Measurements from ENCODE around the gene CCDC30. TPM values are rescaled to one million over a fixed set of nuclear protein-coding genes. Genes with fewer than 3 reads are reported as not detected.
A peak's percentile ranks its signal among the peaks of the same experiment; 100 is the strongest.

CCDC30 gene
- polyA plus RNA-seq, 3 donors: 0.95 to 1.5 (median 1.2) TPM

DNA sequence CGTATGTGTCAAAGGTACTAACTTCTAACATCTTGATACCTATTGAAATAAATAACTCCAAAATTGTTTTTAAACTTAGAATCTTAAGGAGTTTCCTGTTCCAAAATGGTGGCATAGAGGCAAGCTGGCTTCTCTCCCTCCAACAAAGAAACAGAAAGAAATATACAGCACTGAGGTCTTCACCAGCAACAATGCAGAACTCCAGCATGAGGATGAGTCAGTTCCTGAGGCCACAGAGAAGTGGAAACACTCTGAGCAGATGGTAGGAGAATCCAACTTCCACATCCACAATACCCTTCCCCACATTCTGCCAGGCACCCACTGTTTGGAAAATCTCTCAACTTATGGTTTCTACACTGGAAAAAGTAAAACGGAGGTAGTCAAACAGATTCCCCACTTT is 183.0 kb downstream of the CCDC30 start:
- Mint-ChIP-seq H3K27ac (no peak overlapping the region), H3K36me3 (peaks cover 5 to 6% of the 10 kb centered on the region in 2 donors), H3K4me1 (peaks cover 7% of the 10 kb centered on the region), H3K9me3 (peaks cover 2 to 17% (median 8%) of the 10 kb centered on the region in 7 donors), H3K4me3 (no peak overlapping the region), H3K27me3 (ENCODE audit: low read depth in 3 of 3) (no peaks in the 10 kb centered on the region)
- Histone ChIP-seq H3K4me2 (replicated peaks; ENCODE audit: extremely low read depth, low read length, poor library complexity, severe bottlenecking) (no peak overlapping the region), H3K4me3 (replicated peaks in 1 of 3; ENCODE audit: low read depth in 2 of 3, low read length in 3 of 3) (no peak overlapping the region), H2AFZ (ENCODE audit: insufficient read depth, low read depth, low read length, poor library complexity, severe bottlenecking) (no peak overlapping the region), H3K9me3 (replicated peaks in 1 of 2; ENCODE audit: control insufficient read depth in 1 of 2, insufficient read depth in 1 of 2, low read length in 2 of 2) (no peaks in the 10 kb centered on the region), H3K9ac (ENCODE audit: insufficient read depth, low read length, poor library complexity, severe bottlenecking) (no peak overlapping the region), H3K79me2 (ENCODE audit: insufficient read depth, low read length) (no peaks in the 10 kb centered on the region), H3K27me3 (ENCODE audit: control insufficient read depth in 2 of 2, insufficient read depth in 2 of 2, low read length in 2 of 2) (no peaks in the 10 kb centered on the region), H3K36me3 (replicated peaks in 1 of 2; ENCODE audit: control insufficient read depth in 1 of 2, insufficient read depth in 2 of 2, low read length in 2 of 2) (no peaks in the 10 kb centered on the region), H3K27ac (ENCODE audit: low read depth in 1 of 2, low read length in 2 of 2) (no peak overlapping the region), H4K20me1 (ENCODE audit: insufficient read depth, low read length) (no peaks in the 10 kb centered on the region), H3K4me1 (ENCODE audit: control insufficient read depth in 1 of 2, insufficient read depth in 2 of 2, low read length in 2 of 2) (peaks cover 0 to 3% of the 10 kb centered on the region in 2 donors)
- 88% methylated on average over 1 of the region's 2 CpGs for WGBS (ENCODE audit: insufficient coverage)
- DNase-seq: peak in 1 of 3 donors; percentile 14
- TF ChIP-seq, protein P1, sequence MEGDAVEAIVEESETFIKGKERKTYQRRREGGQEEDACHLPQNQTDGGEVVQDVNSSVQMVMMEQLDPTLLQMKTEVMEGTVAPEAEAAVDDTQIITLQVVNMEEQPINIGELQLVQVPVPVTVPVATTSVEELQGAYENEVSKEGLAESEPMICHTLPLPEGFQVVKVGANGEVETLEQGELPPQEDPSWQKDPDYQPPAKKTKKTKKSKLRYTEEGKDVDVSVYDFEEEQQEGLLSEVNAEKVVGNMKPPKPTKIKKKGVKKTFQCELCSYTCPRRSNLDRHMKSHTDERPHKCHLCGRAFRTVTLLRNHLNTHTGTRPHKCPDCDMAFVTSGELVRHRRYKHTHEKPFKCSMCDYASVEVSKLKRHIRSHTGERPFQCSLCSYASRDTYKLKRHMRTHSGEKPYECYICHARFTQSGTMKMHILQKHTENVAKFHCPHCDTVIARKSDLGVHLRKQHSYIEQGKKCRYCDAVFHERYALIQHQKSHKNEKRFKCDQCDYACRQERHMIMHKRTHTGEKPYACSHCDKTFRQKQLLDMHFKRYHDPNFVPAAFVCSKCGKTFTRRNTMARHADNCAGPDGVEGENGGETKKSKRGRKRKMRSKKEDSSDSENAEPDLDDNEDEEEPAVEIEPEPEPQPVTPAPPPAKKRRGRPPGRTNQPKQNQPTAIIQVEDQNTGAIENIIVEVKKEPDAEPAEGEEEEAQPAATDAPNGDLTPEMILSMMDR (IDR thresholded peaks at IDR 0.05): no peak
- intact Hi-C loops (cut with micrococcal nuclease): no loop called here

- Histone ChIP-seq H2AFZ (ENCODE audit: insufficient read depth, low read depth, low read length, poor library complexity, severe bottlenecking) (peak overlapping the region; percentile 95), H3K4me3 (replicated peaks in 1 of 3; ENCODE audit: low read depth in 2 of 3, low read length in 3 of 3) (peak overlapping the region in 1 of 3 experiments; percentile 89), H3K9me3 (replicated peaks in 1 of 2; ENCODE audit: control insufficient read depth in 1 of 2, insufficient read depth in 1 of 2, low read length in 2 of 2) (no peaks in the 10 kb centered on the region), H3K27ac (ENCODE audit: low read depth in 1 of 2, low read length in 2 of 2) (no peak overlapping the region), H3K36me3 (replicated peaks in 1 of 2; ENCODE audit: control insufficient read depth in 1 of 2, insufficient read depth in 2 of 2, low read length in 2 of 2) (peaks cover 18 to 27% of the 10 kb centered on the region in 2 donors), H3K4me1 (ENCODE audit: control insufficient read depth in 1 of 2, insufficient read depth in 2 of 2, low read length in 2 of 2) (peaks cover 15 to 18% of the 10 kb centered on the region in 2 donors), H4K20me1 (ENCODE audit: insufficient read depth, low read length) (no peaks in the 10 kb centered on the region), H3K27me3 (ENCODE audit: control insufficient read depth in 2 of 2, insufficient read depth in 2 of 2, low read length in 2 of 2) (no peaks in the 10 kb centered on the region), H3K4me2 (replicated peaks; ENCODE audit: extremely low read depth, low read length, poor library complexity, severe bottlenecking) (peak overlapping the region; percentile 77), H3K9ac (ENCODE audit: insufficient read depth, low read length, poor library complexity, severe bottlenecking) (no peak overlapping the region), H3K79me2 (ENCODE audit: insufficient read depth, low read length) (peaks cover 32% of the 10 kb centered on the region)
- intact Hi-C loops (cut with micrococcal nuclease): loop anchor here in 1 of 2 donors (5.0 to 10.0 kb wide), 2 partner anchors 110 to 322 kb away; partner anchors contain the start of genes C1orf50, FOXJ3 and P3H1
- TF ChIP-seq, protein P1 (IDR thresholded peaks at IDR 0.05): no peak
- no peak for DNase-seq
- H3K27me3 Mint-ChIP-seq (ENCODE audit: low read depth in 3 of 3): peaks cover 0 to 5% (median 4%) of the 10 kb centered on the region in 3 donors
- peak overlapping the region in 3 of 7 donors; percentile 21 to 82 (median 79) for H3K27ac Mint-ChIP-seq
- H3K4me3 Mint-ChIP-seq: peak overlapping the region in 1 of 2 donors; percentile 62
- WGBS (ENCODE audit: insufficient coverage): no CpG with 5 or more reads among the region's 5 CpGs
- peaks cover 20% of the 10 kb centered on the region for H3K4me1 Mint-ChIP-seq
- H3K9me3 Mint-ChIP-seq: no peaks in the 10 kb centered on the region
- peaks cover 15 to 20% of the 10 kb centered on the region in 2 donors for H3K36me3 Mint-ChIP-seq
Observed at GRCh38 chr1:42657201-42657600, 194.1 kb downstream of the CCDC30 start.
